ENCODE data around the gene ADGRG3.

DNA sequence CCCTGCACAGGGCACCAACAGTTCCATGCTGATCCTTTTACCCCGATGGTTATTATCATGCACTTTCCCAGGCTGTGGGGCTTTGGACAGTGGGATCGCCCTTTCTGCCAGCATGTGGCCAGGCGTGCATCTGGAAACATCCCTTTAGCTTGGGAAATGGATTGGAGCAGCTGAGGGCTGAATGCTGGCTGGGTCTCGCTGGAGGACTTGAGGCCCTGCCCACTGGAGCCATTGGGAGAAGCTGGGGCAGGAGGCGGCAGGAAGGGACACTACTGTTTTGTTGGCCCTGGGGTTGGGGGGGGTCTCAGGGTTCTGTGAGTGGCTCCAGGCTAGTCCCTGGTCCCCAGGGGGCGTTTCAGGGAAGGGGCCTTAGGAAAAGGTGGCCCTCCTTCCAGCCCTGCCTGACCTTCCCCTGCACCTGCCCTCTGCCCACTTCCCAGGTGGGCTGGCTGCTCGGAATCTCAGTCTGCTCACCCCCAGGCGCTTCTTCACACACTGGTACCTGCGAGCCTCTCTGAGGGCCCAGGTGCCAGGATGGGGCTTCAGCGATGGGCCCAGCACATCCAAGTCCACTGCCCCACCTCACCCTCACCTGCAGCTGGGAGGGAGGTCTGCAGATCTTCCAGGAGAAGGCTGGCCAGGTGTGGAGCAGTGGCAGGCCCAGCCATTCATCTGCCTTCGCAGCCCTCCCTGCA is 1.6 kb upstream of the ADGRG3 start:
- TF ChIP-seq CTCF (IDR thresholded peaks at IDR 0.05) (no peak), POLR2A (IDR thresholded peaks at IDR 0.05) (no peak)
